ENCODE measurements around the gene LRMDA. TPM values are rescaled to one million over a fixed set of nuclear protein-coding genes. Genes with fewer than 3 reads are reported as not detected.

Gene LRMDA
- total and polyA plus RNA-seq, 2 of the 8 experiments (the other 6 are each of a cell fraction or from before 2014, with no cell fraction given) = 0.86 to 2.8 TPM

DNA sequence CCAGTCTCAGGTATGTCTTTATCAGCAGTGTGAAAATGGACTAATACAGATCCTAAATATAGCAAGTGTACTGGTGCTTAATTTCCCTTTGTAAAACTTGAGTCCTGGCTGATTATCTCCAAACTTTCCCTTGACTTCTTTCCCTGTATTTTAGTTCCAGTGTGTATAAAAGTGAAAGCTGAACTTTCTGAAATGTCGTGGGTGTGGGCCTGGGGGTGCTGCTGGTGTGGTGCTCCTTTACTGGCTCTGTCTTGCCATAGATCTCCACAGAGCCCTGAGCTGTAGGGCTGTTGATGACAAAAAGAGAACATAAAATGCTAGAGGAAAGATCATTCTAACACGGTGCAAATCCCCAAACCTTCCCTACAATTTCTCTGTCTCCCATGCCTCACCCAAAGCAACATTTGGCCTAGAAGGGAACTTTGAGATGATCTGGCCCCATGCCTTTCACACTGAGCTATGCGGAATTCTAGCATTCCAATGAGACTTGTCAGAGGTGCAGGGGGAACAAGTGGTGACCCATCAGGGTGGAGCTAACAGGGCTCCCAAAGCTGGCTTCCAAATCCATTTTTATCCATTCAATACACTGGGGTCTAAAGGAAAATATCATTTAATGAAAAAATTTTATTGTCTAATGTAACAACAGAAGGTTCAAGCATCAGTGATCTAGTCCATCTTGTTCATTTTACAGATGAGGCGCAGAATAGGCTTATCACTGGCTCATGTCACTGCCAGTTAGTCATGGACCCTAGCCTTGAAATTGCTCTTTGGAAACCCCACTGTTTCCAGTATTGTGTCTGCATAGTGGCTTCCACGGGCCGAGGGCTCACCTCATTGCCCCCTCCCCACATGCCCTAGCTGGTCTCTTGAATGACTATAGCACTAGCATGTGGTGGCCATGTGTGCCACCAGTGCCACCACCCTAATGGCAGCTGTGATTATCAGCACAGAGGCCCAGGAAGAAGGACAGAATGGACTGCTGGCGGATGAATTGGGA lies 1000.9 kb downstream of the LRMDA start:
- H3K4me2 ChIP-seq (ENCODE audit: insufficient read depth in 1 of 2, low read depth in 2 of 2, low read length in 2 of 2) = no peak overlapping the region
- no peaks in the 10 kb centered on the region; the same call in 1 of the 2 replicates for H3K23me2 ChIP-seq (ENCODE audit: low read depth, low read length)
- no peak overlapping the region for H2BK5ac ChIP-seq (ENCODE audit: low read depth, low read length)
- no peak overlapping the region for H3K56ac ChIP-seq (replicated peaks; ENCODE audit: insufficient read length, low read depth, low read length)
- 84% methylated on average over 7 of the region's 7 CpGs; no CpG with 5 or more reads in 1 of the 2 experiments for WGBS, 2 experiments (ENCODE audit: extremely low coverage in 1 of 2, insufficient coverage in 1 of 2, insufficient read length in 1 of 2, insufficient replicate concordance in 2 of 2, low coverage in 1 of 2, low lambda C conversion rate in 2 of 2, missing lambda C conversion rate in 1 of 2)
- no peak overlapping the region for H3K9ac ChIP-seq (replicated peaks in 1 of 4; ENCODE audit: extremely low read depth in 1 of 4, low read depth in 3 of 4, low read length in 3 of 4)
- H3K4me3 ChIP-seq (ENCODE audit: extremely low read depth in 1 of 4, insufficient read depth in 2 of 4, low read depth in 3 of 4, low read length in 4 of 4) = no peak overlapping the region
- DNase-seq (ENCODE audit: low read depth in 1 of 2, low spot score in 2 of 2) = no peak
- peak overlapping the region; percentile 65; the same call in 1 of the 2 replicates for H2BK15ac ChIP-seq (ENCODE audit: low read length)
- no peak overlapping the region for H4K91ac ChIP-seq (replicated peaks; ENCODE audit: insufficient read length, low read length)
- no peak overlapping the region for H4K5ac ChIP-seq (ENCODE audit: insufficient read length, low read depth, low read length)
- no peak overlapping the region for H3K27ac ChIP-seq (ENCODE audit: low read depth, low read length)
- 0 out of 2 replicates have a peak overlapping the region, but pooled peaks have one; percentile 12 for H2AFZ ChIP-seq (ENCODE audit: low read length)
- no peak overlapping the region for H4K8ac ChIP-seq (ENCODE audit: extremely low read depth, insufficient read depth, low read length)
- H3K36me3 ChIP-seq (ENCODE audit: control insufficient read depth in 2 of 4, insufficient read depth in 4 of 4, low read length in 3 of 4) = no peaks in the 10 kb centered on the region
- no peaks in the 10 kb centered on the region for H4K20me1 ChIP-seq (replicated peaks in 1 of 2; ENCODE audit: control insufficient read depth in 1 of 2, insufficient read depth in 2 of 2, low read length in 2 of 2)
- H3K79me1 ChIP-seq (ENCODE audit: low read depth, low read length) = no peaks in the 10 kb centered on the region
- H3K23ac ChIP-seq (ENCODE audit: insufficient read length) = no peak overlapping the region
- no peaks in the 10 kb centered on the region for H3K79me2 ChIP-seq (ENCODE audit: control insufficient read depth in 1 of 2, insufficient read depth in 2 of 2, low read length in 2 of 2)
- H2AK5ac ChIP-seq (ENCODE audit: low read depth, low read length) = 0 out of 2 replicates have a peak overlapping the region, but pooled peaks have one; percentile 55
- POLR2A ChIA-PET (ENCODE audit: partially characterized antibody) = interaction anchor here (0.7 kb wide), 1 partner anchor 13 kb away, joined by 3 read pairs; no protein-coding TSS in a partner anchor
- no peaks in the 10 kb centered on the region for H3K27me3 ChIP-seq (replicated peaks in 1 of 4; ENCODE audit: control insufficient read depth in 3 of 4, extremely low read depth in 1 of 4, insufficient read depth in 3 of 4, low read length in 3 of 4)
- H3K14ac ChIP-seq (ENCODE audit: insufficient read length) = no peak overlapping the region
- no peak overlapping the region for H3K18ac ChIP-seq (ENCODE audit: extremely low read depth, low read length)
- peaks cover 0 to 6% (median 1%) of the 10 kb centered on the region in 4 experiments; a peak in 2 of 7 replicates for H3K4me1 ChIP-seq (replicated peaks in 1 of 4; ENCODE audit: control insufficient read depth in 3 of 4, insufficient read depth in 4 of 4, low read length in 3 of 4)
- no peaks in the 10 kb centered on the region for H3K9me3 ChIP-seq (ENCODE audit: insufficient read depth in 2 of 2, low read depth in 1 of 2, low read length in 1 of 2)
- H2BK12ac ChIP-seq (ENCODE audit: low read depth, low read length) = peak overlapping the region; percentile 64
- no peak overlapping the region for H2BK120ac ChIP-seq (replicated peaks; ENCODE audit: low read depth, low read length)
- TF ChIP-seq JUND (IDR thresholded peaks at IDR 0.05; ENCODE audit: low read length) = peak; percentile 15; the same call in 1 of the 2 replicates
- no peak for TF ChIP-seq ASH2L (IDR thresholded peaks at IDR 0.05; ENCODE audit: low read length)
- peak; percentile 62; the same call in 1 of the 2 replicates for TF ChIP-seq TEAD4 (IDR thresholded peaks at IDR 0.05; ENCODE audit: low read depth, low read length)
- 0 out of 2 replicates have a peak, but pooled peaks have one; percentile 7 for TF ChIP-seq JUN (IDR thresholded peaks at IDR 0.05; ENCODE audit: low read depth, low read length)
- TF ChIP-seq, protein P1, sequence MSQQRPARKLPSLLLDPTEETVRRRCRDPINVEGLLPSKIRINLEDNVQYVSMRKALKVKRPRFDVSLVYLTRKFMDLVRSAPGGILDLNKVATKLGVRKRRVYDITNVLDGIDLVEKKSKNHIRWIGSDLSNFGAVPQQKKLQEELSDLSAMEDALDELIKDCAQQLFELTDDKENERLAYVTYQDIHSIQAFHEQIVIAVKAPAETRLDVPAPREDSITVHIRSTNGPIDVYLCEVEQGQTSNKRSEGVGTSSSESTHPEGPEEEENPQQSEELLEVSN (IDR thresholded peaks at IDR 0.05) = no peak
- TF ChIP-seq EZH2 (IDR thresholded peaks at IDR 0.05; ENCODE audit: low read depth, low read length, severe bottlenecking) = no peak
- CTCF ChIA-PET (ENCODE audit: partially characterized antibody) = interaction anchor here (0.7 to 0.8 kb wide), 2 partner anchors 20 to 109 kb away, joined by 3 read pairs; no protein-coding TSS in a partner anchor
- H3K4ac ChIP-seq (replicated peaks; ENCODE audit: insufficient read length, low read depth, low read length) = no peak overlapping the region
- H2BK20ac ChIP-seq (ENCODE audit: low read length) = no peak overlapping the region
- FAIRE-seq = no peak
